GM12864 (cell line): ENCODE data around the gene POLR3GL.
A peak's percentile ranks its signal among the peaks of the same experiment; 100 is the strongest.

Experiments used
- DNase-seq: peaks from one replicate; pipeline ENCODE4 v3.0.0-alpha.2; 2011; ENCODE audit warnings: low read depth
- H3K4me3 ChIP-seq: 2 replicates; pipeline ENCODE4 v1.5.1; 2011; ENCODE audit warnings: mild to moderate bottlenecking, low read depth, low read length, control low read depth
- CTCF ChIP-seq: IDR thresholded peaks from 2 replicates; pipeline ENCODE4 v1.5.1; 2011; ENCODE audit warnings: low read depth, mild to moderate bottlenecking, moderate library complexity, low read length, control low read depth, inconsistent platforms; ENCODE audit errors: missing control alignments

The POLR3GL gene

GRCh38 chr1:145997016-145997717, 32.7 kb downstream of the POLR3GL start:
- TF ChIP-seq CTCF: no peak

GRCh38 chr1:145997718-145998023, 33.2 kb downstream of the POLR3GL start:
- no peak for DNase-seq
- TF ChIP-seq CTCF: no peak
- H3K4me3 ChIP-seq: no peak overlapping the region

More at GRCh38 chr1:145997016-145997717, 32.7 kb downstream of the POLR3GL start:
- H3K4me3 ChIP-seq: peak overlapping the region; percentile 96
- DNase-seq: no peak

- DNase-seq: no peak
- no peak overlapping the region for H3K4me3 ChIP-seq
- no peak for TF ChIP-seq CTCF
These were observed 35.0 kb downstream of the POLR3GL start for GRCh38 chr1:145999321-146000024.

GRCh38 chr1:146001709-146002108, 37.2 kb downstream of the POLR3GL start:
- no peak for DNase-seq
- no peak overlapping the region for H3K4me3 ChIP-seq
- TF ChIP-seq CTCF: no peak

- no peak for DNase-seq
- TF ChIP-seq CTCF: no peak
- no peak overlapping the region for H3K4me3 ChIP-seq
These were observed 43.1 kb downstream of the POLR3GL start for GRCh38 chr1:146007489-146008133.

GRCh38 chr1:146010126-146010738, 45.7 kb downstream of the POLR3GL start:
- no peak for DNase-seq
- TF ChIP-seq CTCF: no peak
- H3K4me3 ChIP-seq: no peak overlapping the region
